ENCODE measurements around the gene NOP14. TPM values are rescaled to one million over a fixed set of nuclear protein-coding genes. Genes with fewer than 3 reads are reported as not detected.

The NOP14 gene
- total and polyA plus RNA-seq, 2 donors (not counting 3 experiments of a cell fraction or from before 2014, with no cell fraction given) = 9.5 to 45.2 TPM

DNA sequence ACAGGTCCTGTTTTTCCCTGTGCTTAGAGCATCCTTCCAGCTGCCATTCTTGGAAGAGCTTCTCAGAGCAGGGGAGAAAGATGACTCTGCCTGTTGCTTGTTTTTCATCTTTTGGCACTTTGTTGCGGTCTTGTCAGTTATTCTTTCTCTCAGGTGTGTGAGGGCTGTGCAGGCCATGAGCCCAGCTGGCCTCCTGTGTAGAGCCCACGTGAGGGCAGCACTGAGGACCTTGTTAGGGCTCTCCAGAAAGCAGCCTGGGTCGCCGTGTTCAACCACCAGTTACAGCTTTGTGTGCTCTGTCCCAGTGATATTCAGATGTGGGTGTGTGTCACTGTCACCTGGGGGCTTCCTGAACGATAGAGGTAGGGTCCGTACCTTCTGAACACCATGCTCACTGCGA is 52.8 kb downstream of the NOP14 start:
- DNase-seq (ENCODE audit: low read depth, low spot score) (no peak), FAIRE-seq (no peak)
- intact Hi-C loops (cut with micrococcal nuclease) (no loop called here), dilution Hi-C loops (cut with MboI; ENCODE audit: extremely low pct_ligation_motif_present, low sequenced_read_pairs) (no loop called here)
- no peaks in the 10 kb centered on the region for H3K27me3 ChIP-seq (ENCODE audit: control insufficient read depth in 2 of 2, insufficient read depth in 2 of 2, low read length in 2 of 2)
- no peaks in the 10 kb centered on the region for H3K9me3 ChIP-seq (replicated peaks; ENCODE audit: control insufficient read depth, insufficient read depth, low read length)
- H4K20me1 ChIP-seq (replicated peaks; ENCODE audit: control insufficient read depth, extremely low read depth, insufficient read depth, low read length) = no peaks in the 10 kb centered on the region
- H3K4me3 ChIP-seq (replicated peaks in 1 of 3; ENCODE audit: insufficient read depth in 1 of 3, low read depth in 1 of 3, low read length in 3 of 3) = no peak overlapping the region
- TF ChIP-seq POLR2AphosphoS5 (IDR thresholded peaks at IDR 0.05; ENCODE audit: insufficient read depth, low read depth, low read length) (no peak), JUN (IDR thresholded peaks at IDR 0.05; ENCODE audit: borderline replicate concordance, insufficient read depth, insufficient read length, low read depth) (no peak), EZH2 (IDR thresholded peaks at IDR 0.05; ENCODE audit: borderline replicate concordance, low read depth, low read length, severe bottlenecking) (no peak), MYC (IDR thresholded peaks at IDR 0.05; ENCODE audit: low read depth, low read length) (no peak), POLR2A (IDR thresholded peaks at IDR 0.05; ENCODE audit: low read depth, low read length) (no peak), GATA2 (IDR thresholded peaks at IDR 0.05; ENCODE audit: insufficient read depth, insufficient read length, low read depth, low read length) (no peak)
- TF ChIP-seq, protein P1, sequence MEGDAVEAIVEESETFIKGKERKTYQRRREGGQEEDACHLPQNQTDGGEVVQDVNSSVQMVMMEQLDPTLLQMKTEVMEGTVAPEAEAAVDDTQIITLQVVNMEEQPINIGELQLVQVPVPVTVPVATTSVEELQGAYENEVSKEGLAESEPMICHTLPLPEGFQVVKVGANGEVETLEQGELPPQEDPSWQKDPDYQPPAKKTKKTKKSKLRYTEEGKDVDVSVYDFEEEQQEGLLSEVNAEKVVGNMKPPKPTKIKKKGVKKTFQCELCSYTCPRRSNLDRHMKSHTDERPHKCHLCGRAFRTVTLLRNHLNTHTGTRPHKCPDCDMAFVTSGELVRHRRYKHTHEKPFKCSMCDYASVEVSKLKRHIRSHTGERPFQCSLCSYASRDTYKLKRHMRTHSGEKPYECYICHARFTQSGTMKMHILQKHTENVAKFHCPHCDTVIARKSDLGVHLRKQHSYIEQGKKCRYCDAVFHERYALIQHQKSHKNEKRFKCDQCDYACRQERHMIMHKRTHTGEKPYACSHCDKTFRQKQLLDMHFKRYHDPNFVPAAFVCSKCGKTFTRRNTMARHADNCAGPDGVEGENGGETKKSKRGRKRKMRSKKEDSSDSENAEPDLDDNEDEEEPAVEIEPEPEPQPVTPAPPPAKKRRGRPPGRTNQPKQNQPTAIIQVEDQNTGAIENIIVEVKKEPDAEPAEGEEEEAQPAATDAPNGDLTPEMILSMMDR (IDR thresholded peaks at IDR 0.05; ENCODE audit: extremely low read depth in 1 of 2, insufficient read depth in 1 of 2, low read depth in 1 of 2, low read length in 2 of 2) = no peak
- TF ChIP-seq, protein P2, sequence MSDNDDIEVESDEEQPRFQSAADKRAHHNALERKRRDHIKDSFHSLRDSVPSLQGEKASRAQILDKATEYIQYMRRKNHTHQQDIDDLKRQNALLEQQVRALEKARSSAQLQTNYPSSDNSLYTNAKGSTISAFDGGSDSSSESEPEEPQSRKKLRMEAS (IDR thresholded peaks at IDR 0.05; ENCODE audit: insufficient read depth, insufficient read length) = no peak
- no peaks in the 10 kb centered on the region for H3K79me2 ChIP-seq (ENCODE audit: control insufficient read depth, insufficient read depth, low read length)
- peaks cover 23 to 63% of the 10 kb centered on the region in 2 experiments for H3K36me3 ChIP-seq (ENCODE audit: control insufficient read depth in 2 of 2, extremely low read depth in 1 of 2, insufficient read depth in 2 of 2, low read length in 2 of 2)
- H3K4me2 ChIP-seq (ENCODE audit: insufficient read depth, low read length) = no peak overlapping the region
- H3K9ac ChIP-seq (replicated peaks; ENCODE audit: extremely low read depth, insufficient read depth, low read length) = no peak overlapping the region
- H2AFZ ChIP-seq (ENCODE audit: low read depth, low read length) = no peak overlapping the region
- POLR2A ChIA-PET = no interaction called here
- no TSS peak for BruUV-seq (replicated peaks)
- H3K27ac ChIP-seq (ENCODE audit: insufficient read depth, low read depth, low read length) = no peak overlapping the region
- H3K4me1 ChIP-seq (ENCODE audit: control insufficient read depth, extremely low read depth, insufficient read depth, low read length) = no peaks in the 10 kb centered on the region
- no peaks in the 10 kb centered on the region for H3K9me1 ChIP-seq (replicated peaks; ENCODE audit: control insufficient read depth, extremely low read depth, insufficient read depth, low read length)
- CTCF ChIA-PET = interaction anchor here (1.4 to 1.9 kb wide), 2 partner anchors 12 to 19 kb away, joined by 5 to 8 read pairs; no protein-coding TSS in a partner anchor

All from endothelial cell of umbilical vein (primary cell).